HepG2 (cell line): ENCODE results near the gene ACADVL. TPM values are rescaled to one million over a fixed set of nuclear protein-coding genes. Genes with fewer than 3 reads are reported as not detected.

Experiments used
- AHDC1 ChIP-seq: sonication (generic); formaldehyde crosslinking; IDR thresholded peaks from 2 replicates; pipeline ENCODE4 v1.5.1; 2020; ENCODE audit warnings: mild to moderate bottlenecking, missing genetic modification reagents, borderline replicate concordance
- CSRNP1 ChIP-seq: sonication (generic); formaldehyde crosslinking; IDR thresholded peaks from 2 replicates; pipeline ENCODE4 v1.8.1; 2023; ENCODE audit warnings: mild to moderate bottlenecking, missing genetic modification reagents
- FOXA1 ChIP-seq, 2 experiments: fragments of 450-650 bp in 1 of 2; sonication (generic) in 1 of 2; formaldehyde crosslinking in 1 of 2; IDR thresholded peaks; 2 replicates each; pipeline versions ENCODE4 v1.4.0 to v1.6.1; 2016 to 2020; ENCODE audit warnings: missing genetic modification reagents in 1 of 2
- GATAD1 ChIP-seq: IDR thresholded peaks from 2 replicates; pipeline ENCODE4 v1.6.1; 2016; ENCODE audit warnings: missing genetic modification reagents, missing compliant biosample characterization
- HIVEP1 ChIP-seq: sonication (generic); formaldehyde crosslinking; IDR thresholded peaks from 2 replicates; pipeline ENCODE4 v1.4.0; 2020; ENCODE audit warnings: mild to moderate bottlenecking, missing genetic modification reagents
- HNF4G ChIP-seq, 2 experiments: sonication (generic) in 1 of 2; formaldehyde crosslinking in 1 of 2; IDR thresholded peaks; 2 replicates each; pipeline versions ENCODE4 v1.4.0 to v1.6.1; 2011 to 2020; ENCODE audit warnings: borderline replicate concordance in 2 of 2, low read depth in 2 of 2, mild to moderate bottlenecking in 2 of 2, low read length in 1 of 2, missing genetic modification reagents in 1 of 2, moderate library complexity in 1 of 2
- MAZ ChIP-seq, 2 experiments: sonication (generic) in 1 of 2; formaldehyde crosslinking in 1 of 2; IDR thresholded peaks; 2 replicates each; pipeline versions ENCODE4 v1.5.0 to v1.6.1; 2012 to 2020; ENCODE audit warnings: low read depth in 2 of 2, mild to moderate bottlenecking in 2 of 2, borderline replicate concordance in 1 of 2, improper control_type of control experiment in 1 of 2, low read length in 1 of 2, missing genetic modification reagents in 1 of 2, moderate library complexity in 1 of 2
- SP5 ChIP-seq: IDR thresholded peaks from 2 replicates; pipeline ENCODE4 v1.6.1; 2016; ENCODE audit warnings: low read depth, borderline replicate concordance
- TAF15 ChIP-seq: fragments of 200-400 bp; formaldehyde crosslinking; IDR thresholded peaks from one replicate; pipeline ENCODE4 v1.6.1; 2018; ENCODE audit warnings: mild to moderate bottlenecking, low read depth, low read length; ENCODE audit not compliant: poor library complexity, severe bottlenecking
- TBX2 ChIP-seq: sonication (generic); formaldehyde crosslinking; IDR thresholded peaks from 2 replicates; pipeline ENCODE4 v1.5.0; 2020; ENCODE audit warnings: missing genetic modification reagents, mild to moderate bottlenecking, borderline replicate concordance
- UBTF ChIP-seq: sonication (generic); formaldehyde crosslinking; IDR thresholded peaks from 2 replicates; pipeline ENCODE4 v1.4.0; 2020; ENCODE audit warnings: mild to moderate bottlenecking, missing genetic modification reagents
- ZNF143 ChIP-seq: sonication (generic); formaldehyde crosslinking; IDR thresholded peaks from 2 replicates; pipeline ENCODE4 v1.4.0; 2020; ENCODE audit warnings: missing genetic modification reagents
- ZNF674 ChIP-seq: sonication (generic); formaldehyde crosslinking; IDR thresholded peaks from 2 replicates; pipeline ENCODE4 v1.5.0; 2020; ENCODE audit warnings: low read depth, mild to moderate bottlenecking, missing genetic modification reagents
- ZNF746 ChIP-seq: sonication (generic); formaldehyde crosslinking; IDR thresholded peaks from 2 replicates; pipeline ENCODE4 v1.8.0; 2022; ENCODE audit warnings: mild to moderate bottlenecking, missing genetic modification reagents
- polyA plus RNA-seq, 8 experiments: library from polyadenylated mRNA; depleted of rRNA in 3 of 8; stranded (reverse) in 7 of 8; unstranded in 1 of 8; fragments of >200 nt; fragmentation: Illumina TruSeq in 4 of 8; extraction: Trizol in 4 of 8; gene quantifications; 2 replicates each; pipeline versions ENCODE4 v1.2.1 to v1.2.3, GENCODE V29; 2011 to 2016; ENCODE audit warnings: low read depth in 4 of 8, missing spikeins in 1 of 8, mixed read lengths in 1 of 8; ENCODE audit not compliant: insufficient read depth in 1 of 8
- total RNA-seq, 5 experiments: library from RNA; depleted of rRNA; stranded (reverse); fragments of >200 nt; fragmentation: Illumina TruSeq; extraction: Trizol; gene quantifications; 2 replicates each; pipeline ENCODE4 v1.2.3, GENCODE V29; 2016; ENCODE audit warnings: low read depth in 1 of 5

The ACADVL gene
- total and polyA plus RNA-seq, 2 of the 13 experiments (the other 11 are each of a cell fraction or from before 2014, with no cell fraction given), result 219 to 412 TPM

- TF ChIP-seq MAZ (IDR thresholded peaks at IDR 0.05; ENCODE audit: borderline replicate concordance, low read depth, low read length), result 0 out of 2 replicates have a peak, but pooled peaks have one; percentile 49
- TF ChIP-seq MAZ (CRISPR knock-in tag; IDR thresholded peaks at IDR 0.05; ENCODE audit: low read depth), result peak; percentile 72; the same call in 1 of the 2 replicates
- peak; percentile 74 for TF ChIP-seq TAF15
- no peak for TF ChIP-seq FOXA1 (IDR thresholded peaks at IDR 0.05)
- no peak for TF ChIP-seq FOXA1 (CRISPR knock-in tag; IDR thresholded peaks at IDR 0.05)
- TF ChIP-seq HIVEP1, result peak; percentile 35; the same call in 1 of the 2 replicates
- TF ChIP-seq GATAD1, result peak; percentile 66
- TF ChIP-seq HNF4G (IDR thresholded peaks at IDR 0.05; ENCODE audit: borderline replicate concordance, low read depth, low read length), result no peak
- TF ChIP-seq HNF4G (CRISPR knock-in tag; IDR thresholded peaks at IDR 0.05; ENCODE audit: borderline replicate concordance, low read depth), result no peak
- TF ChIP-seq SP5 (CRISPR knock-in tag), result peak; percentile 65; the same call in 1 of the 2 replicates
- TF ChIP-seq AHDC1 (CRISPR knock-in tag), result peak; percentile 33; the same call in 1 of the 2 replicates
- peak; percentile 61 for TF ChIP-seq UBTF
- peak; percentile 72; the same call in 1 of the 2 replicates for TF ChIP-seq TBX2
- peak; percentile 10; the same call in 1 of the 2 replicates for TF ChIP-seq ZNF143
- TF ChIP-seq ZNF746 (CRISPR knock-in tag), result 0 out of 2 replicates have a peak, but pooled peaks have one; percentile 29
- TF ChIP-seq CSRNP1 (CRISPR knock-in tag), result peak; percentile 10; the same call in 1 of the 2 replicates
- TF ChIP-seq ZNF674, result 0 out of 2 replicates have a peak, but pooled peaks have one; percentile 43
Observed at GRCh38 chr17:7241783-7242716, 22.3 kb downstream of the ACADVL start, which contains the start of gene GABARAP (continued).
